Stimulated activated CD4-positive, alpha-beta T cell treated with anti-CD3 and anti-CD28 coated beads, Interleukin-15, amount 100 ng/mL, for 24 hours (primary cell): Measurements from ENCODE around the gene SERPINA1.

Experiments used
- DNase-seq: peaks from one replicate; pipeline ENCODE4 v3.0.0-alpha.2; 2020

SERPINA1 gene

GRCh38 chr14:94397289-94398181 is 9.1 kb upstream of the SERPINA1 start:
- DNase-seq, result no peak

DNA sequence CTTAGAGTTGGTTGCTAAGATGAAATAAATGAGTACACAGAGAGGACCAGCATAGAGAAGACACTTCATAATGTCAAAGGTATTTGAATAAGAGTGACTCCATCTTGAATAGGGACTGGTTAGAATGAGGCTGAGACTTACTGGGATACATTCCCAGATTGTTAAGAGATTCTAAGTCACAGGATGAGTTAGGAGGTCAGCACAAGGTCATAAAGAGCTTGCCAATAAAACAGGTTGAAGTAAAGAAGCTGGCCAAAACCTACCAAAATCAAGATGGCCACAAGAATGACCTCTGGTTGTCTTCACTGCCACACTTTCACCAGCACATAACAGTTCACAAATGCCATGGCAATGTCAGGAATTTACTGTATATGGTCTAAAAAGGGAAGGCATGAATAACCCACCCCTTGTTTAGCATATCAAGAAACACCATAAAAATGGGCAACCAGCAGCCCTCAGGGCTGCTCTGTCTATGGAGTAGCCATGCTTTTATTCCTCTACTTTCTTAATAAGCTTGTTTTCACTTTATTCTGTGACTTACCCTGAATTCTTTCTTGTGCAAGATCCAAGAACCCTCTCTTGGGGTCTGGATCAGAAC is 8.3 kb upstream of the SERPINA1 start:
- DNase-seq, result no peak

- no peak for DNase-seq
These were observed 7.6 kb upstream of the SERPINA1 start for GRCh38 chr14:94395888-94396574.

DNA sequence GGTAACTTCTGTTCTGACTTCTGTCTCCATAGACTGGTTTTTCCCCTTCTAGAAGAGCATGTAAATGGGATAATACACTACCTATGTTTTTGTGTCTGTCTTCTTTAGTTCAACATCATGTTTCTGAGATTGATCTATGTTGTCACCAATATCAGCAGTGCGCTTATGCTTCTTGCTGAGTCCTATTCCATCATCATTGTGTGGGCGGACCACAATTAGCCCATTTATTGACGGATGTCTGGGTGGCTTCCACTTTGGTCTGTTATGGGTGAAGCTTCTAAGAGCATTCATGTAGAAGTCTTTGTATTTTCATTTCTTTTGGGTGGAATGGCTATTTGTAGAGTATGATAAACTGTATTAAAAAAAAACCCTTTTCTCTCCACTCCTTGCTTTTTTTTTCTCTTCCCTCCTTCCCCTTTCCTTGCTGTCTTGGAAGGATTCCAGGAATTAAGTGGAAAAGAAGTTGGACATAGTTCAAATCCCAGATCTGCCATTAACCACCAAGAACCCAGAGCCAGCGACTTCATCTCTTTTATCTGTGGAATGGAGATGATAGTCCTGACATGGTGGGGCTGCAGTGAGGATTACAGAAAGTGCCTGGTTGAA is 7.0 kb upstream of the SERPINA1 start:
- DNase-seq, result no peak

GRCh38 chr14:94394581-94395207 is 6.3 kb upstream of the SERPINA1 start:
- DNase-seq, result peak; percentile 49

- peak; percentile 32 for DNase-seq
These were observed 5.7 kb upstream of the SERPINA1 start for GRCh38 chr14:94394025-94394493.

DNA sequence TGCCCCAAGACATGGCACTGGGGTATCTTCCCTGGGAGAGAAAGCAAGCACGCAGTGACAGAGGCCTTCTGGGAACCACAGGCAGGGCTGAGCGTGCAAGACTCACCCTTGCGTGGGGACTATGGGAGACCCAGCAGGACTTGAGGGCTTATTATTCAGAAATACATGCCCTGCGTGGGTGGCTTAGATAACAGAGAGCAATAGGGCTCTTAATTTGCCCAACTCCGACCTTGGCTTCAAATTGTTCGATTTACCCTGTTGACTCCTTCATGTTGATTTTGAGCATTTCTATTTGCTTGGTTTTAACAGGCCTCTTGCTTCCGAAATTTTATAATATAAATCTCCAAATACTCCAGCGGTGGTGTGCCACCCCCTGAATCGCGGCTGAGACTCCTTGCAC is 5.1 kb upstream of the SERPINA1 start:
- no peak for DNase-seq

GRCh38 chr14:94392510-94392935 is 4.1 kb upstream of the SERPINA1 start:
- DNase-seq, result peak; percentile 53

DNA sequence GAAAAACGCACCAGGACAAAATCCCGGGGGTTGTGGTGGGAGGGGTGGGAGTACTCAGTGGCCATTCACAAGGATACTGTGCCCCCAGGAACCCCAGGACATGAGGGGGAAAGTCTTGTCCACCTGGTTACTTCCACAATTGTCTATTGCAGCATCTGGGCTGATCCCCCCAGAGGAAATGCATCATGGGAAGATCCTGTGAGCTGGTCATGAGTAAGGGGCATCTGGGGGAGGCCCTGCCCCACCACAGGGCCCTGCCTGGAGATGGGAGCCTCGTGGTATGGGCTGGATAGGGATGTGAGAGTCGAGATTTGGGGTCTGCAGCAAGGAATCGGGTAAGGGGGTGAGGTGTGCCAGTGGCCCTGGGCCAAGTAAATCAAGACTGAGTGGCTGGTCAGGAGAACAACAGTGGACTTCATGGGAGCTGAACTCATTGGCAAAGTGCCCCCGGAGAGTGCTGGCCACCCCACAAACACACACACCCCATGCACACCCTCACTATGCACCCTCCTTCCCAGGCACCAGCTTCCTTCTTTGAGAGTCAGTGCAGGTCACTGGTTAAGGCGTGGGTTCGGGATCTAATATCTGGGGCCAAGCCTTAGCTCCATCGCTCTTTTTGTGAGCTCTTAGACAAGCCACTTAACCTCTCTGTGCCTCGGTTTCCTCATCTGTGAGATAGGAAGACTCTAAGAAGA is 3.0 kb upstream of the SERPINA1 start:
- DNase-seq, result no peak

GRCh38 chr14:94390372-94391086 is 2.1 kb upstream of the SERPINA1 start:
- DNase-seq, result no peak

- DNase-seq, result no peak
These were observed 1.4 kb upstream of the SERPINA1 start for GRCh38 chr14:94389731-94390371.

DNA sequence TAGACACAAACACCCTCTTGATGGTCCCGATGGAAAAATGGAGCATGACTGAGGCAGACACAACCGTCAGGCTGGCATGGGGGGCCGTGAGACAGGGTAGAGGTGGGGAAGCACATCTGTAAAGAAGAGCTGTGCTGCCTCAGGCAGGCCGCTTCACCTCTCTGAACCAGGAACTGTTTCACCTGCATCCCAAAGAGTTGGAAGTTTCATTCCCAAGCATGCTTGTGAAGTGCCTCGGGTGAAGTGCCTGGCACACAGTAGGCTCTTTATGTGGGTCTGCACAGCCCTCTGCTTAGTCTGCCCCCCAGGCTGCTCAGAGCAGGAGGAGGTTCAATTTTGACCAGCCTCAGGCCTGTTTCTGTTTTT is 685 bp upstream of the SERPINA1 start:
- no peak for DNase-seq

- DNase-seq, result no peak
These were observed 397 bp downstream of the SERPINA1 start for GRCh38 chr14:94388027-94388383.

- no peak for DNase-seq
These were observed 1.1 kb downstream of the SERPINA1 start for GRCh38 chr14:94387051-94388026.

DNA sequence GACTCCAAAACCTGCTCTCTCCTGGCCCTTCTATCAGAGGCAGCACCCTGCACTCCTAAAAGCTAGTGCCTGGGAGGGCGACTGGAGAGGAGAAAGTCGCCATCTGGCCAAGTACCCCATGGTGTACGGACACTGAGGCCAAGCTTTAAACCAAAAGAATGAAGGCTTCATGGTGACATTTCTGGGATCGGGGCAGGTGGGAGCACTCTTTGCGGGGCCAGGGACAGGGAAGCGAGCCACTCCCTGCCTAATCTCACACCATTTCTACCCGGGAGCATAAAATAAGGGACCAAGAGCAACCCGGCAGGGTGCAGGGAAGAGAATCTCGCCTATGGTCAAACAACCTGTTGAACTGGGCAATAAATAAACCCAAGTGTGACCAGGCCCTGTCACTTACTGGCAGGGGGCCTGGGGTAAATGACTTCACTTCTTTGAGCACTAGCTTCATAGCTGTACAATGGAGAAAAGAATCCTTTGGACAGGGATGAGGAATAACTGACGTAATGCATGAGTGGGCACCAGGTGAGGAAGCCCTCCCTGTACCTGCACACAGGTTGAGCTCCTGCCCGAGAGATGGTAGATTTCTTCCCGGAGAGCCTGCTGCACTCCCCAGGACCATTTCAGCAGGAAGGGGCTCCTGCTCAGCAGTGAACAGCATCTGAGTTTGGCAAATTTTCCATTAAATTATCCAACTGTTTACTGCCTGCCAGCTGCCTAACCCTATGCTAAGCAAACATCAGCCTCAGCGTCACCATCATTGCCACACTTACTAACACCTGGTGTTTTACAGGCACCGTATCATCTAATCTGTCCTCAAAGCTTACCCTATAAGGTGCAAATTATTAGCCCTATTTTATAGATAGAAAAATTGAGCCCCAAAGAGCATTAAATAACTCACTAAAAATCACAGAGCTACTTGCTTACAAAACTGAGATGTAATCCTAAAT is 2.0 kb downstream of the SERPINA1 start:
- DNase-seq, result no peak

DNA sequence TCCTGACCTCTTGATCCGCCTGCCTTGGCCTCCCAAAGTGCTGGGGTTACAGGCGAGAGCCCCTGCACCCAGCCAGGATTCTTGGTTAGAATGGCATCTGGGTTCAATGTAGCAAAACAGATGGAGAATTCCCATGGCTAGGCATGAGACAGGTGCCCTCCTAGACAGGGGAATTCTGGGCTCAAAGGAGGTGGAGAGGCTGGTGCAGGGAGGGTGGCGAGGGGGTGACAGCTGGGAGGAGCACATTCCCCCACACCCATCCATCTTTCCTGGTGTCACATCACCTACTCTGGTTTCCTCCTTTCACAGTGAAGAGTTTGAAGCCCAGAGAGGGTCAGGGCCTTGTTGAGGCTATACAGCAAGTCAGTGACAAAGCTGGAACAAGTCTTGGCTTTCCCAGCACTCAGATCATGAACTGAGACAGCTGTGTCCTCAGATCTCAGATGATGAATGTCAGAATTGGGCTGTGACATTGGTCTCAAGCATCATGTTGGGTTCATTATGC is 2.8 kb downstream of the SERPINA1 start:
- DNase-seq, result no peak

- no peak for DNase-seq
These were observed 4.1 kb downstream of the SERPINA1 start for GRCh38 chr14:94384342-94384741.

- DNase-seq, result no peak
These were observed 4.6 kb downstream of the SERPINA1 start for GRCh38 chr14:94383777-94384176.
